Measurements from ENCODE around the gene SHANK1.

GRCh38 chr19:50657712-50658440 is 61.7 kb downstream of the SHANK1 start:
- no peak for TF ChIP-seq ZNF274 (IDR thresholded peaks at IDR 0.05; ENCODE audit: low read depth, low read length)
- no peak for TF ChIP-seq SUZ12 (IDR thresholded peaks at IDR 0.05; ENCODE audit: extremely low read depth, insufficient read depth, insufficient read length)
- TF ChIP-seq YY1 (IDR thresholded peaks at IDR 0.05; ENCODE audit: insufficient read depth, insufficient read length) = no peak

Measured in NT2/D1 (cell line).